IMR-90 (cell line): ENCODE results near the gene PRRG1. TPM values are rescaled to one million over a fixed set of nuclear protein-coding genes. Genes with fewer than 3 reads are reported as not detected.

ENCODE experiments used
- ATAC-seq: fragments of 200-7000 bp; cut with Tn5 transposase; 2 replicates; pipeline ENCODE4 v1.9.1; 2020; ENCODE audit warnings: low read depth, mild to moderate bottlenecking, moderate library complexity
- BruUV-seq: library from RNA; stranded (reverse); fragments of 400-500 nt; replicated peaks from 2 replicates; lab custom pipeline; 2021; lab: Mats Ljungman, UMichigan
- CTCF ChIA-PET: fragments of 300-600 bp; formaldehyde crosslinking; extraction: SDS; loops from one replicate; lab custom pipeline; 2021; ENCODE audit warnings: antibody characterized with exemption; lab: Yijun Ruan, JAX
- POLR2A ChIA-PET: fragments of 300-600 bp; sonication (Branson Sonifier 250); formaldehyde crosslinking; loops from one replicate; lab custom pipeline; 2022; ENCODE audit warnings: antibody characterized with exemption; ENCODE audit not compliant: unreplicated experiment; lab: Charles Lee
- DNase-seq: peaks from one replicate; pipeline ENCODE4 v3.0.0; 2013
- H2AFZ ChIP-seq: replicated peaks from 2 replicates; pipeline ENCODE3; 2013; ENCODE audit warnings: low read length, mild to moderate bottlenecking; ENCODE audit not compliant: poor library complexity
- H2AK5ac ChIP-seq: 2 replicates; pipeline ENCODE4 v1.6.1; 2013; ENCODE audit warnings: low read depth, low read length, inconsistent platforms
- H2AK9ac ChIP-seq: replicated peaks from 2 replicates; pipeline ENCODE3; 2013; ENCODE audit warnings: mild to moderate bottlenecking, low read depth, low read length, moderate library complexity; ENCODE audit not compliant: poor library complexity
- H2BK120ac ChIP-seq: 2 replicates; pipeline ENCODE4 v1.6.1; 2013; ENCODE audit warnings: low read depth, low read length, inconsistent platforms
- H2BK15ac ChIP-seq: 3 replicates; pipeline ENCODE4 v1.6.1; 2013; ENCODE audit warnings: low read depth, low read length, inconsistent platforms
- H2BK20ac ChIP-seq: 2 replicates; pipeline ENCODE4 v1.6.1; 2013; ENCODE audit warnings: low read depth, mild to moderate bottlenecking, inconsistent platforms, low read length, moderate library complexity
- H2BK5ac ChIP-seq: 2 replicates; pipeline ENCODE4 v1.6.1; 2013; ENCODE audit warnings: mild to moderate bottlenecking, low read depth, low read length, inconsistent platforms; ENCODE audit not compliant: poor library complexity, severe bottlenecking
- H3K14ac ChIP-seq: replicated peaks from 2 replicates; pipeline ENCODE4 v1.6.1; 2013; ENCODE audit warnings: low read depth, low read length, inconsistent platforms
- H3K18ac ChIP-seq: 2 replicates; pipeline ENCODE4 v1.6.1; 2013; ENCODE audit warnings: low read depth, low read length, control low read depth
- H3K23ac ChIP-seq: 2 replicates; pipeline ENCODE4 v1.6.1; 2013; ENCODE audit warnings: low read depth, low read length, inconsistent platforms
- H3K27ac ChIP-seq: 2 replicates; pipeline ENCODE4 v1.5.1; 2013; ENCODE audit warnings: mild to moderate bottlenecking, control low read depth, low read length; ENCODE audit not compliant: insufficient read depth
- H3K27me3 ChIP-seq: 2 replicates; pipeline ENCODE4 v1.6.1; 2013; ENCODE audit warnings: low read length; ENCODE audit not compliant: control insufficient read depth, insufficient read depth
- H3K36me3 ChIP-seq: 2 replicates; pipeline ENCODE4 v1.6.1; 2013; ENCODE audit warnings: low read length, mixed read lengths; ENCODE audit not compliant: control insufficient read depth, insufficient read depth
- H3K4ac ChIP-seq: 2 replicates; pipeline ENCODE4 v1.6.1; 2013; ENCODE audit warnings: low read depth, low read length, inconsistent platforms
- H3K4me1 ChIP-seq: 2 replicates; pipeline ENCODE4 v1.6.1; 2013; ENCODE audit warnings: low read length, mixed read lengths; ENCODE audit not compliant: control insufficient read depth, insufficient read depth
- H3K4me2 ChIP-seq: 2 replicates; pipeline ENCODE4 v1.6.1; 2013; ENCODE audit warnings: low read depth, mild to moderate bottlenecking, control low read depth, low read length, moderate library complexity
- H3K4me3 ChIP-seq: 2 replicates; pipeline ENCODE4 v1.5.1; 2013; ENCODE audit warnings: low read depth, mild to moderate bottlenecking, control low read depth, low read length, moderate library complexity; ENCODE audit not compliant: insufficient read depth
- H3K56ac ChIP-seq: 2 replicates; pipeline ENCODE4 v1.6.1; 2013; ENCODE audit warnings: low read length, inconsistent platforms; ENCODE audit not compliant: insufficient read depth; ENCODE audit errors: extremely low read depth
- H3K79me1 ChIP-seq, 2 experiments: 2 replicates each; pipeline ENCODE4 v1.6.1; 2013; ENCODE audit warnings: low read length in 2 of 2, inconsistent platforms in 1 of 2, low read depth in 1 of 2
- H3K9ac ChIP-seq: 2 replicates; pipeline ENCODE4 v1.6.1; 2013; ENCODE audit warnings: low read depth, low read length, control low read depth
- H3K9me1 ChIP-seq: 2 replicates; pipeline ENCODE4 v1.6.1; 2013; ENCODE audit warnings: low read length, inconsistent platforms; ENCODE audit not compliant: insufficient read depth
- H3K9me3 ChIP-seq: 2 replicates; pipeline ENCODE4 v1.6.1; 2013; ENCODE audit warnings: low read length; ENCODE audit not compliant: control insufficient read depth, insufficient read depth
- H4K20me1 ChIP-seq: 2 replicates; pipeline ENCODE4 v1.6.1; 2013; ENCODE audit warnings: low read length, inconsistent platforms; ENCODE audit not compliant: insufficient read depth
- H4K5ac ChIP-seq: 2 replicates; pipeline ENCODE4 v1.6.1; 2013; ENCODE audit warnings: mild to moderate bottlenecking, low read depth, low read length, control low read depth
- H4K8ac ChIP-seq, 2 experiments: 2 replicates each; pipeline ENCODE4 v1.6.1; 2013; ENCODE audit warnings: low read depth in 2 of 2, low read length in 2 of 2, control low read depth in 1 of 2, inconsistent platforms in 1 of 2
- H4K91ac ChIP-seq: 2 replicates; pipeline ENCODE4 v1.6.1; 2013; ENCODE audit warnings: low read depth, low read length, inconsistent platforms; ENCODE audit not compliant: insufficient read depth
- BHLHE40 ChIP-seq: fragments of 150-350 bp; IDR thresholded peaks from 2 replicates; pipeline ENCODE4 v1.6.1; 2016; ENCODE audit warnings: mild to moderate bottlenecking, low read depth, low read length
- ELK1 ChIP-seq: fragments of 150-350 bp; IDR thresholded peaks from 2 replicates; pipeline ENCODE4 v1.6.1; 2016; ENCODE audit warnings: low read depth, mild to moderate bottlenecking, low read length, moderate library complexity, borderline replicate concordance
- MAFK ChIP-seq: IDR thresholded peaks from 2 replicates; pipeline ENCODE4 v1.6.1; 2012; ENCODE audit warnings: low read depth, low read length, improper control_type of control experiment
- MAZ ChIP-seq: IDR thresholded peaks from 2 replicates; pipeline ENCODE4 v1.6.1; 2012; ENCODE audit warnings: low read depth, mild to moderate bottlenecking, low read length, improper control_type of control experiment, moderate library complexity, borderline replicate concordance
- RCOR1 ChIP-seq: IDR thresholded peaks from 2 replicates; pipeline ENCODE4 v1.6.1; 2012; ENCODE audit warnings: mild to moderate bottlenecking, low read length, improper control_type of control experiment; ENCODE audit not compliant: insufficient replicate concordance
- RFX5 ChIP-seq: IDR thresholded peaks from 2 replicates; pipeline ENCODE4 v1.8.0; 2012; ENCODE audit warnings: low read depth, mild to moderate bottlenecking, low read length, moderate library complexity
- SMC3 ChIP-seq: fragments of 150-350 bp; IDR thresholded peaks from 2 replicates; pipeline ENCODE4 v1.6.1; 2016; ENCODE audit warnings: low read depth, mild to moderate bottlenecking, antibody characterized with exemption, low read length, moderate library complexity
- USF2 ChIP-seq: fragments of 150-350 bp; IDR thresholded peaks from 2 replicates; pipeline ENCODE4 v1.6.1; 2017; ENCODE audit warnings: mild to moderate bottlenecking, antibody characterized with exemption, low read length, low read depth
- WGBS, 2 experiments: methylation state at CpG; one replicate each; pipeline versions ENCODE4 v1.1.5 to v1.1.7; 2013; ENCODE audit warnings: missing lambda C conversion rate in 2 of 2; ENCODE audit not compliant: insufficient read length in 1 of 2; ENCODE audit errors: extremely low coverage in 2 of 2; 5-methylcytosine and 5-hydroxymethylcytosine counted together
- dilution Hi-C: fragments of 300-500 bp; cut with HindIII; formaldehyde crosslinking; loops from one replicate; pipeline ENCODE4 v1.14.3; 2018; ENCODE audit warnings: low sequenced_read_pairs; ENCODE audit not compliant: unreplicated experiment
- in situ Hi-C: fragments of 300-500 bp; cut with MboI; formaldehyde crosslinking; loops from 3 replicates; pipeline ENCODE4 v1.14.3; 2019; ENCODE audit warnings: low sequenced_read_pairs, inconsistent platforms, mixed read lengths
- intact Hi-C: fragments of 100-400 bp; cut with micrococcal nuclease; formaldehyde crosslinking; loops from 2 replicates; pipeline ENCODE4 v1.10.0; 2022
- polyA plus RNA-seq, 3 experiments: library from polyadenylated mRNA; depleted of rRNA; stranded (reverse); fragments of >200 nt; gene quantifications; 2 replicates each; pipeline ENCODE4 v1.2.3, GENCODE V29; 2012; ENCODE audit warnings: low replicate concordance in 1 of 3
- total RNA-seq: library from RNA; depleted of rRNA; stranded (reverse); fragments of >200 nt; gene quantifications from 2 replicates; pipeline ENCODE4 v1.2.3, GENCODE V29; 2012

PRRG1 gene
- total and polyA plus RNA-seq, 2 of the 4 experiments (the other 2 are of a cell fraction): 9.0 to 11.1 TPM

GRCh38 chrX:37441377-37441776 lies 92.2 kb downstream of the PRRG1 start:
- H3K14ac ChIP-seq: no peak overlapping the region
- H3K56ac ChIP-seq: no peak overlapping the region
- no peak for ATAC-seq
- no peaks in the 10 kb centered on the region for H3K79me1 ChIP-seq
- TF ChIP-seq SMC3 (no peak), MAZ (no peak), MAFK (no peak), ELK1 (no peak), RFX5 (no peak), USF2 (no peak), BHLHE40 (no peak), RCOR1 (no peak)
- no peaks in the 10 kb centered on the region for H3K4me1 ChIP-seq
- H4K20me1 ChIP-seq: no peaks in the 10 kb centered on the region
- intact Hi-C loops: no loop called here
- no peak overlapping the region for H4K91ac ChIP-seq
- H3K27ac ChIP-seq: no peak overlapping the region
- H3K36me3 ChIP-seq: peaks cover 8% of the 10 kb centered on the region; the same call in 1 of the 2 replicates
- H4K5ac ChIP-seq: no peak overlapping the region
- dilution Hi-C loops: no loop called here
- BruUV-seq: no TSS peak
- no peak overlapping the region for H3K9ac ChIP-seq
- H2BK5ac ChIP-seq: no peak overlapping the region
- no peak overlapping the region for H2BK20ac ChIP-seq
- 90% methylated on average over 9 of the region's 16 CpGs; no CpG with 5 or more reads in 1 of the 2 experiments for WGBS, 2 experiments
- DNase-seq: no peak
- no peak overlapping the region for H3K4me3 ChIP-seq
- no peaks in the 10 kb centered on the region for H3K9me1 ChIP-seq
- no peak overlapping the region for H3K23ac ChIP-seq
- H3K18ac ChIP-seq: no peak overlapping the region
- H3K4ac ChIP-seq: no peak overlapping the region
- H2AK9ac ChIP-seq: no peak overlapping the region
- ChIA-PET POLR2A (no interaction called here), CTCF (no interaction called here)
- H3K4me2 ChIP-seq: no peak overlapping the region
- no peak overlapping the region for H2BK15ac ChIP-seq
- H2AFZ ChIP-seq: no peak overlapping the region
- in situ Hi-C loops: no loop called here
- H2AK5ac ChIP-seq: no peak overlapping the region
- no peak overlapping the region for H2BK120ac ChIP-seq
- H3K27me3 ChIP-seq: no peaks in the 10 kb centered on the region
- no peak overlapping the region for H4K8ac ChIP-seq
- no peaks in the 10 kb centered on the region for H3K9me3 ChIP-seq
